ENCODE data around the gene FLNA.

DNA sequence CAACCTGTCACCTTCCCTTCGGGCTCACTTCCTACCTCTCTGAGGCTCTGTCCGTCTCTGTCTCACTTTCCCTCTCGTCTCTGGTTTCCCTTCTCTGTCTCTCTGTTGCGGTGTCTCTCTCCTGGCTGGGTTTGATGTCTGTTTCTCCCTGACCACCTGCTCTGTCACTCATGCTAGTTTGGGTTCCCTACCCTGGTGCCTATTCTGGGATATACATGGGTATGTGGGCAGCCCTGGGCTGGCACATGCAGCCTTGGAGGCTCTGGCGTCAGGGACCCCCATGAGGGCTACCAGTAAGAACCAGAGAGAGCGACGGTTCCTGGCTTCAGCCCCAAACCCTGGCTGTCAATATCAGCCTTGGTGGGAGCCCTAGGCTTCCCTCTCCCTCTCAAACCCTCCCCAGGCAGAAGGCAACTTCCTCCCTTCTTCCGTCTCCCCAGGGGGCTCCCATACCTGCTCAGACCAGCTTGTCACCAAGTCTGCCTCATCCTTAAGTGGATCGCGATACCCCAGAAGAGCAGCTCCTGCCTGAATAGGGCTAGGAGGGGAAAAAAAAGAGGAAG, 34.3 kb upstream of the FLNA start:
- TF ChIP-seq EZH2 (IDR thresholded peaks at IDR 0.05; ENCODE audit: insufficient read depth, low read length): no peak
- TF ChIP-seq, protein P1, sequence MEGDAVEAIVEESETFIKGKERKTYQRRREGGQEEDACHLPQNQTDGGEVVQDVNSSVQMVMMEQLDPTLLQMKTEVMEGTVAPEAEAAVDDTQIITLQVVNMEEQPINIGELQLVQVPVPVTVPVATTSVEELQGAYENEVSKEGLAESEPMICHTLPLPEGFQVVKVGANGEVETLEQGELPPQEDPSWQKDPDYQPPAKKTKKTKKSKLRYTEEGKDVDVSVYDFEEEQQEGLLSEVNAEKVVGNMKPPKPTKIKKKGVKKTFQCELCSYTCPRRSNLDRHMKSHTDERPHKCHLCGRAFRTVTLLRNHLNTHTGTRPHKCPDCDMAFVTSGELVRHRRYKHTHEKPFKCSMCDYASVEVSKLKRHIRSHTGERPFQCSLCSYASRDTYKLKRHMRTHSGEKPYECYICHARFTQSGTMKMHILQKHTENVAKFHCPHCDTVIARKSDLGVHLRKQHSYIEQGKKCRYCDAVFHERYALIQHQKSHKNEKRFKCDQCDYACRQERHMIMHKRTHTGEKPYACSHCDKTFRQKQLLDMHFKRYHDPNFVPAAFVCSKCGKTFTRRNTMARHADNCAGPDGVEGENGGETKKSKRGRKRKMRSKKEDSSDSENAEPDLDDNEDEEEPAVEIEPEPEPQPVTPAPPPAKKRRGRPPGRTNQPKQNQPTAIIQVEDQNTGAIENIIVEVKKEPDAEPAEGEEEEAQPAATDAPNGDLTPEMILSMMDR (IDR thresholded peaks at IDR 0.05; ENCODE audit: insufficient read depth, low read depth, low read length): no peak

All from astrocyte (in vitro differentiated cells and primary cell).